Measurements from ENCODE around the gene C1orf74.

C1orf74 gene

GRCh38 chr1:209769171-209769904 lies 15.0 kb downstream of the C1orf74 start:
- DNase-seq: no peak

- no peak for DNase-seq
Observed at GRCh38 chr1:209768354-209768774, 16.0 kb downstream of the C1orf74 start.

DNA sequence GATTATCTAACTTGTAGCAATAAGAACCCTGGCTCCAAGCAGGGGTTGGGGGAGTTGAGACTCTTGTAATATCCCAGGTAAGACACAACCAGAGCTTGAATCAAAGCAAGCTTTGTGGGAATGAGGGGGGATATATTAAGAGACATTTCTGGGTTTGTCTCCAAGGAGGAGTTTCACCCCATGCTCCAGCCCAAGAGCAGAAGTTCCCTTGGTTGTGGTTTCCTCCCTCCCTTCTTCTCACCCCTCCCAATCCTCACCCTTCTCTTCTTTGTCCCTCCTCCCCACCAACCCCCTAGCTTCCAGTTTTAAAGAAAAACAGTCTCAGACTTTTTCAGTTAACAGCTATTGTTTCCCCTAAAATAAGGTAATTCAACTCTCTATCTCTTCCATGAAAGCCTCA lies 16.7 kb downstream of the C1orf74 start:
- DNase-seq: no peak

DNA sequence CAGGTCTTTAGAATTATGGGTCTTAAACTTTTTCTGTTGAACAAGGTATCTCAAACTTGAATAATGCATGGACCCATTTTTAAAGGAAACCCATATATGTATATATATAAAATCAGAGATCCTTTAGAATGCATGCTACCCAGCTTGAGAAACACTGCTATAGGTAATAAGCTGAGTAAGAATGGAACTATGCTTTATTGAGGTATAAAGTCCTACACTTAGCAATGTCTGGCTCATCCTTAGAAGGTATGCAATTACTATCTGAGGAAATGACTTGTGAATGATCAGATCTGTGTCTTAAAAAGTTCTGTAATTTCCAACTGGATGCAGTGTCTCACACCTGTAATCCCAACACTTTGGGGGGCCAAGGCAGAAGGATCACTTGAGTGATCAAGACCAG lies 17.3 kb downstream of the C1orf74 start:
- DNase-seq: no peak

- DNase-seq: no peak
Observed at GRCh38 chr1:209766051-209766450, 18.3 kb downstream of the C1orf74 start.

DNA sequence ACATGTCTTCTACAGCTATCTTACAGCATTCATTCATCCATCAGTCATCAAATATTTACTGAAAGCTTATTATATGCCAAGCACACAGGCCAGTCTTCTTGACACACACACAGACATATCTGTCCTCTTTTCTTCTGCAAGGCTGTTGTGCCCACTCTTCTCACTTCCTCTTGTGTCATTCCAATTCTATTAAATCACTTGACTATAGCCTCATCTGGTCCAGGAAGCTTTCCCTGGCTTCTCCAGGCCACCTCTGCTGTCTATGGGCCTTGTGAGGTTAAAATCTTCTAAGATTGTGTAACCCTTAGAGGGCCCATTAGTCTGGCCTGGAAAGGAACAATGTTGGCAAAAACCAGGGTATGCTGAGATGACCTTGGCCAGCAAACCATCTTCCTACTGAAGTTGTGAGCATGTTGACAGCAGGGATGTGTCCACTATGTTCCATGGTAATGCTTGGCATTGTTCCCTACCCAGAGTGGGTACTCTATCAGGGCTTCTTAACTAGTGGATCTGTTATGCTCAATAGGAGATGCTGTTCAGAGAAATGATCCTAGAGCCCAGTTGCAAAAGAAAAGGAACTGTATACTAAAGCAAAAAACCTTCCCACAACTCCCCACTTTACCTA lies 23.2 kb downstream of the C1orf74 start:
- no peak for DNase-seq

- DNase-seq: no peak
Observed at GRCh38 chr1:209759829-209760359, 24.5 kb downstream of the C1orf74 start.

GRCh38 chr1:209758400-209758799 lies 26.0 kb downstream of the C1orf74 start:
- no peak for DNase-seq

DNA sequence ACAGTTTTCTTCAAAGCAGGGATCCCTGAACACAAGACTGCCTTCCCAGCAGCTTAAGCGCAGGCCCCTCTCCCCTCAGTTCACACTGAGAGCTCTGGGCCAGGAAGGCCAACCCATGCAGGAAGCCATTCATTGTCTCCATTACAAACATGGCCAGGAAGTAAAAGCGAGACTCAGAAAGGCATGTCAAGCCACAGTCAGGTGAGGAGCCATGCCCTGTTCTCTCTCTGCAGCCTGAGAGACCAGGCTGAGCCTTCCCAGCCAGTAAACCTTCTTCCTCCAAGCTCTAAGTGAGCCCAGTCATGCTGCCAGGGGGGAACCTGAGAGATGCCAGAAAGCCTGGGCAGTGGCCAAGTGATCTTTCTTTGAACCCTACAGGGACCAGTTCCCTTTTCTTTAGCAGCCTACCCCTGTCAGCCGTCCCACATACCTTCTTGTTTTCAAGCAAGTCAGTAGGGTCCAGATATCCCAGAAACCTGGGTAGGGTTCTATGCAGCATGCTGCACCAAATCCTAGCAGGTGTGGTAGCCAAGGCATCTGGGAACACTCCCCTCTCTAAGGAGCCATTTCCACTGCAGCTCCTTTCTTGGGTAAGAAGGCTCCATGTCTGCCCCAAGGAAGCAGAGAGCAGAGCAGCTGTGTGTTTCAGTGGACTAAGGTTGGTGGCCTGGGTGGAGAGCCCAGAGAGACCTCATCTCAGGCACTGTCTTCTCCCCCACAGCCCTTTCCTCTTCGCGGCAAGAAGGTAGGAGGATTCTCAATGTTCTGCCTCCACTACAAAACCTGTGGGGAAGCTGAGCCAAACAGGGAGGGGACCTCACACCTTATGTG lies 27.5 kb downstream of the C1orf74 start:
- no peak for DNase-seq

- DNase-seq: no peak
Observed at GRCh38 chr1:209755926-209756614, 28.3 kb downstream of the C1orf74 start, which contains the start of gene TRAF3IP3. Gene TRAF3IP3 (plus strand): TSS chr1:209756053. CDS start chr1:209760040, 3,987 bp downstream.

- DNase-seq: no peak
Observed at GRCh38 chr1:209755256-209755655, 29.1 kb downstream of the C1orf74 start.

GRCh38 chr1:209752890-209753289 lies 31.5 kb downstream of the C1orf74 start:
- no peak for DNase-seq

DNA sequence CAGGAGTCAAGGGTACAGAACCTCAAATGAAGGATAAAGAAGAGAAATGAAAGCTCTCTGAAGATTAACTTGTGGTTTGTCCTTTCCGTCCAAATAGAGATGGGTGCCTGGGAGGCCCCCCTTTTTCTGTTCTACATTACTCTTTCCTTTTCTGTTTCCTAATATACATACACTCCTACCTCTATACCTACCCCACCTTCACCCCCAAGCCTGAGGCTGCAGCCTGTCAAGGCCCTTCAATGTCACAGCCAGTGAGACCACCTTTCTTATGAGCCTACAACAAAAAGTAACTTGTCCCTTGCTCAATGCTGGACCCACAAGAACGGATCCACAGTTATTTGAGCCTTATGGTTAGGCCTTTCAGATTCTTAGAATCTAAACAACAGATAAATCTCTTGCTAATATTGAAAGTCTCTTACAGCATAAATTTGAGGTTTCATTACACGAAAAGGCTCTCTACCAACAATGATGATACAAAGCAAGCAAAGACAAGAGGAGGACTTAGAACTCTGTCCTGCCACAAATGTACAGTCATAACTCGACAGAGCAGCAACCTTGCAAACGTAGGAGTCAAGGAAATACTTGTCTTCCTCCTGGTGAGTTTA lies 32.6 kb downstream of the C1orf74 start:
- DNase-seq: no peak

DNA sequence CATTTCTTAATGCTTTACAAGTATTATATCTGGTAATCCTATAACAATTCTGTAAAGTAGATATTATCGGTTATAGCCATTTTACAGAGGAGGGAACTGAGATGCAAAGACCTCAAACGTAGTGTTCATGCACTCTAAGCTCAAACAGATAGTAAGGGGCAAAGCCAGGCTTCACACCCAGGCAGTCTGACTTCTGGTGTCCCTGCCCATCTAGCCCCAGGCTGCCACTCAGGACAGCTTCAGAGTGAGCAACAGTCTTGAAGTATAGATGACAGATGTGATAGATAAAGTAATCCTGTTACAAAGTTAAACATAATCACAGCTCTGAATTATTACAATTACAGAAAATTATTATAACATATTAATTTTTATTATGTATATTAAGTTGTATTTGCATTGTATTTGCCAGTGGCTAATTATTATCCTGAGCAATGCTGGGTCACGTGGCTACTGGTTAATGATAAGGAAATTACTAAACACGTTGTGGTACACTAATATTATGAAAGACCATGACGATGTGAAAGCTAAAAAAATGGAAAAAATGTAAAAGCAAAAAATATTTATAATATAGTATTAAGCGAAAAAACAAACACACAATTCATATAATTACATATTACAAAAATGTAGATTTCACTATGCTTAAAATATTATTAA lies 34.6 kb downstream of the C1orf74 start:
- no peak for DNase-seq

GRCh38 chr1:209749205-209749604 lies 35.2 kb downstream of the C1orf74 start:
- no peak for DNase-seq

GRCh38 chr1:209748620-209749019 lies 35.7 kb downstream of the C1orf74 start:
- DNase-seq: no peak

GRCh38 chr1:209747580-209748262 lies 36.6 kb downstream of the C1orf74 start:
- DNase-seq: no peak

- no peak for DNase-seq
Observed at GRCh38 chr1:209746451-209747165, 37.8 kb downstream of the C1orf74 start.

DNA sequence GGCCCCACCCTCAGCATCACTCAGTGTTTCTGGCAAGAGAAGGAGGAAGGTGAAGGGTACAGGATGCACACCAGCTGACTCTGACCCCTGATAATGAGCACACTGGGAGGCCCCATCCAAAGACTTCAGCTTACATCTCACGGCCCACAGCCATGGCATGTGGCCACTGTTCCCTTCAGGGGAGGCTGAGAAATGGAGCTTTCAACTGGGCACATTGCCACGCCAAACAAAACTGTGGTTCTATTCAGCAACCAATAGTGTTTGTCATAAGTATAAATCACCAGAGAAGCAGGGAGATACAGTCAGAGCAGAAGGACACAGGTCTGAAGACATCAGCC lies 41.2 kb downstream of the C1orf74 start:
- no peak for DNase-seq

- no peak for DNase-seq
Observed at GRCh38 chr1:209742409-209743144, 41.8 kb downstream of the C1orf74 start.

Data from cerebellar nuclear complex (tissue), 1 donor.